Heart right ventricle (tissue), 16 donors: Measurements from ENCODE around the gene EMC7. TPM values are rescaled to one million over a fixed set of nuclear protein-coding genes. Genes with fewer than 3 reads are reported as not detected.

Experiments
- ATAC-seq, 8 donors: fragments of 200-7000 bp; cut with Tn5 transposase; one replicate each; pipeline ENCODE4 v1.9.1; 2020; ENCODE audit warnings: mild to moderate bottlenecking in 8 of 8, moderate library complexity in 8 of 8, moderate number of reproducible peaks in 1 of 8
- DNase-seq, 2 donors: peaks; one replicate each; pipeline ENCODE4 v3.0.0-alpha.2; 2020
- H3K27ac ChIP-seq, 10 donors: fragments of 200-600 bp; sonication (generic) in 2 of 10; one replicate each; pipeline versions ENCODE4 v1.5.0 to v1.8.0; 2020 to 2022; ENCODE audit warnings: mild to moderate bottlenecking in 3 of 10
- H3K27me3 ChIP-seq, 7 donors: fragments of 200-600 bp; one replicate each; pipeline ENCODE4 v1.8.0; 2021 to 2022; ENCODE audit warnings: mild to moderate bottlenecking in 2 of 7
- H3K36me3 ChIP-seq, 9 donors: fragments of 200-600 bp; sonication (generic) in 1 of 9; one replicate each; pipeline versions ENCODE4 v1.5.0 to v1.8.0; 2020 to 2022; ENCODE audit warnings: mild to moderate bottlenecking in 2 of 9
- H3K4me1 ChIP-seq, 9 donors: fragments of 200-600 bp; sonication (generic) in 1 of 9; one replicate each; pipeline versions ENCODE4 v1.5.0 to v1.8.0; 2020 to 2022; ENCODE audit warnings: mild to moderate bottlenecking in 4 of 9
- H3K4me3 ChIP-seq, 10 donors: fragments of 200-600 bp; sonication (generic) in 2 of 10; one replicate each; pipeline versions ENCODE4 v1.5.0 to v1.8.0; 2020 to 2022; ENCODE audit warnings: mild to moderate bottlenecking in 7 of 10, moderate library complexity in 2 of 10
- H3K9me3 ChIP-seq, 11 donors: fragments of 200-600 bp in 10 of 11; sonication (generic) in 2 of 11; one replicate each; pipeline versions ENCODE4 v1.5.0 to v1.8.0; 2013 to 2022; ENCODE audit warnings: mild to moderate bottlenecking in 2 of 11, control low read depth in 1 of 11, moderate library complexity in 1 of 11
- WGBS, 2 donors: extraction: QIAGEN DNeasy Blood & Tissue Kit; methylation state at CpG; one replicate each; pipeline ENCODE4 v1.1.7; 2013; ENCODE audit warnings: inconsistent platforms in 1 of 2; 5-methylcytosine and 5-hydroxymethylcytosine counted together
- intact Hi-C, 10 donors: fragments of 100-400 bp; cut with DNase I; formaldehyde crosslinking; loops; one replicate each; pipeline versions ENCODE4 v1.11.1 to v1.14.2; 2022
- polyA plus RNA-seq, 2 donors: library from polyadenylated mRNA; stranded (reverse); fragments of 200-250 nt; gene quantifications; one replicate each; pipeline ENCODE4 v1.2.3, GENCODE V29; 2013
- total RNA-seq, 10 donors: library from RNA; stranded (reverse); fragmentation: NEBNext Ultra II Directional in 3 of 10; extraction: Animal tissue kit (Norgen Biotek cat#: 25700) in 3 of 10; gene quantifications; one replicate each; pipeline versions ENCODE4 v1.2.1 to v1.2.4, GENCODE V29; 2021 to 2023
- TF ChIP-seq, protein P1 (sequence below), 9 donors: fragments of 200-600 bp; sonication (generic) in 2 of 9; IDR thresholded peaks; one replicate each; pipeline versions ENCODE4 v1.5.0 to v1.8.0; 2021 to 2022; ENCODE audit warnings: antibody characterized with exemption in 9 of 9, mild to moderate bottlenecking in 5 of 9, moderate library complexity in 1 of 9
- donor health status: Arrhythmogenic right ventricular cardiomyopathy.
- donor health status: ischemic (EF 13 %, LVEDD 7.1; RV severe dilation, severe dysfunction).
- donor health status: healthy with polysubstance abuse.
- donor health status: DM: no; HTN: yes; CAD: no.
- donor health status: DM: no; HTN: no; CAD: no.
- donor health status: ischemic (EF 25% LVEDD 6.9; RV normal size, moderate dysfunction).
- donor health status: ischemic (EF 25% LVEDD 5.7; RV mildly dilated, moderate dysfunction).
- donor health status: healthy.
- donor health status: DM: yes; HTN: yes; CAD: no.
- donor health status: Ischemic cardiomyopathy.
- donor health status: ischemic (EF 35%, LVEDD 5.7; RV mildly dilated, moderate dysfunction).
- donor health status: nonischemic (EF 11% LVEDD 7.7; RV severe dilation, severe dysfunction).
- donor health status: DM: yes; HTN: yes; CAD: no.
- donor health status: PGD.
- donor health status: ischemic (EF 29% LVEDD 5.4; RV normal size, mild dysfunction).
- donor health status: nonischemic (EF 23%, LVEDD 6.1; RV moderate dilation, normal function).

The EMC7 gene
- total and polyA plus RNA-seq, 12 donors = 49.4 to 150 (median 61.4) TPM

- H3K27ac ChIP-seq = no peak overlapping the region
- WGBS, 2 donors = 93 to 97% methylated on average over 1 of the region's 1 CpG
- TF ChIP-seq, protein P1, sequence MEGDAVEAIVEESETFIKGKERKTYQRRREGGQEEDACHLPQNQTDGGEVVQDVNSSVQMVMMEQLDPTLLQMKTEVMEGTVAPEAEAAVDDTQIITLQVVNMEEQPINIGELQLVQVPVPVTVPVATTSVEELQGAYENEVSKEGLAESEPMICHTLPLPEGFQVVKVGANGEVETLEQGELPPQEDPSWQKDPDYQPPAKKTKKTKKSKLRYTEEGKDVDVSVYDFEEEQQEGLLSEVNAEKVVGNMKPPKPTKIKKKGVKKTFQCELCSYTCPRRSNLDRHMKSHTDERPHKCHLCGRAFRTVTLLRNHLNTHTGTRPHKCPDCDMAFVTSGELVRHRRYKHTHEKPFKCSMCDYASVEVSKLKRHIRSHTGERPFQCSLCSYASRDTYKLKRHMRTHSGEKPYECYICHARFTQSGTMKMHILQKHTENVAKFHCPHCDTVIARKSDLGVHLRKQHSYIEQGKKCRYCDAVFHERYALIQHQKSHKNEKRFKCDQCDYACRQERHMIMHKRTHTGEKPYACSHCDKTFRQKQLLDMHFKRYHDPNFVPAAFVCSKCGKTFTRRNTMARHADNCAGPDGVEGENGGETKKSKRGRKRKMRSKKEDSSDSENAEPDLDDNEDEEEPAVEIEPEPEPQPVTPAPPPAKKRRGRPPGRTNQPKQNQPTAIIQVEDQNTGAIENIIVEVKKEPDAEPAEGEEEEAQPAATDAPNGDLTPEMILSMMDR (IDR thresholded peaks at IDR 0.05) = no peak
- no peak overlapping the region for H3K4me3 ChIP-seq
- no peaks in the 10 kb centered on the region for H3K4me1 ChIP-seq
- H3K27me3 ChIP-seq = no peaks in the 10 kb centered on the region
- H3K9me3 ChIP-seq = no peaks in the 10 kb centered on the region
- peaks cover 0 to 16% (median 0%) of the 10 kb centered on the region in 9 donors for H3K36me3 ChIP-seq
- intact Hi-C loops = no loop called here
- ATAC-seq (no peak), DNase-seq (no peak)
These were observed 31.2 kb upstream of the EMC7 start for GRCh38 chr15:34132881-34133280.

- H3K27me3 ChIP-seq = no peaks in the 10 kb centered on the region
- no peak overlapping the region for H3K27ac ChIP-seq
- no peaks in the 10 kb centered on the region for H3K4me1 ChIP-seq
- WGBS, 2 donors = 49% methylated on average over 2 of the region's 2 CpGs
- peaks cover 0 to 2% (median 0%) of the 10 kb centered on the region in 9 donors for H3K36me3 ChIP-seq
- TF ChIP-seq, protein P1 (IDR thresholded peaks at IDR 0.05) = no peak
- intact Hi-C loops = no loop called here
- ATAC-seq (no peak), DNase-seq (no peak)
- H3K9me3 ChIP-seq = no peaks in the 10 kb centered on the region
- H3K4me3 ChIP-seq = no peak overlapping the region
These were observed 27.2 kb upstream of the EMC7 start for GRCh38 chr15:34128898-34129297.

DNA sequence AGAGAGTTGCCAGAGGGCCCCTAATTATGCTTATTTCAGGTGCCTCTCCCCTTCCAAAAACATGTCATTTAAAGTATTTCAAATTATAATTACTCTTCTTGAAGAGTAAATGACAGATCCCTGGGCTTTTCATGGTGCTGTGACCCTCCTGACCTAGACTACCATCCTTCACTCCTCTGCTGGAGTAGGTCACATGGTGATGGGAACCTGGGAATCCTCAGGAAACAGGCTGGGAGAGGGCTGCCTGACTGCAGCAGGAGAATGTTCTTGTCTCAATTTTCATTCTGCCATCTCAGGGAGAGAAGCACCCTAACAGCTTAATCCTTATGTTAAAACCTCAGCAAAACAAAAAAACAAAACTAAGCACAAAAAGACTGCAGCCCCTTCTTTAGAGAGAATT lies 24.9 kb upstream of the EMC7 start:
- intact Hi-C loops = no loop called here
- H3K9me3 ChIP-seq = no peaks in the 10 kb centered on the region
- no peak for ATAC-seq

DNA sequence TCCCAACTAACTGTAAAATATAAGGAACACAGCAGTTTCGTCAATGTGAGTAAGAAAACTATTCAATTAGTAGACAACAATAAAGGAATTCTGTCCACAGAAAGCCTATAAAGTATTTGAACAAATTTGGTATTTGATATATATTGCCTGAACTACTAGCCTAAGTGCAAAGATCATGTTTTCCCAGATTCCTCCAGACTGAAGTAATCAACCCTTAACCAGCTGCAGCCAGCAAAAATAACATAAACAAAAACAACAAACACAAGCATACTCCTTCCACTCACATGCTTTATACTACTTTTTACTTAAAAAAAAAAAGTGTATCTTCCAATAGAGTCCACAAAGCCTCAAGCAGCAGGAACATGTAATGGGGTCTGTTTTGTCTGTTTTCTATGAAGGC lies 24.3 kb upstream of the EMC7 start:
- H3K4me1 ChIP-seq = no peaks in the 10 kb centered on the region
- H3K27ac ChIP-seq = no peak overlapping the region
- no peaks in the 10 kb centered on the region for H3K9me3 ChIP-seq
- H3K27me3 ChIP-seq = no peaks in the 10 kb centered on the region
- intact Hi-C loops = no loop called here
- 80 to 84% methylated on average over 1 of the region's 1 CpG for WGBS, 2 donors
- ATAC-seq = no peak
- TF ChIP-seq, protein P1 (IDR thresholded peaks at IDR 0.05) = no peak
- H3K36me3 ChIP-seq = no peaks in the 10 kb centered on the region
- DNase-seq = no peak
- H3K4me3 ChIP-seq = no peak overlapping the region

More for the DNA sequence above, 24.9 kb upstream of the EMC7 start:
- Histone ChIP-seq H3K27me3 (no peaks in the 10 kb centered on the region), H3K4me3 (no peak overlapping the region), H3K27ac (no peak overlapping the region), H3K4me1 (no peaks in the 10 kb centered on the region), H3K36me3 (no peaks in the 10 kb centered on the region)
- TF ChIP-seq, protein P1 (IDR thresholded peaks at IDR 0.05) = no peak
- no peak for DNase-seq

DNA sequence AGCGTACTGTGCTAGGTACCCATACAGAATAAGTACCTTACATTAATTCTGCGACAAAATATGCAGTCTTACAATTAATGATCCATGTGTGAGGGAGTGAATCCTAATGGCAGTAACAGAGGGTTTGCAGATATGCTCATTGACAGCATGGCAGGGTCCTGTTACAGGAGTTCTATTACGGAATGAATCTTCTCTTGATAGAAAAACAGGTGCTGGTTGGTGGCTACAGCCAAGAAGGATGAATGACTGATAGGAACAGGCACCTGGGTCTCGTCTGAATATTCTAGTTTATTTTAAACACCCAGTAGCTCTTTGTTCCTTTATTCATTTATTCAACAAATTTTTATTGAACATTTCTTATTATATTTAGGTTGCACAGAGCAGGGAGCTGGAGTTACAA lies 23.0 kb upstream of the EMC7 start:
- Histone ChIP-seq H3K27ac (no peak overlapping the region), H3K4me1 (no peaks in the 10 kb centered on the region), H3K36me3 (no peaks in the 10 kb centered on the region), H3K4me3 (no peak overlapping the region), H3K27me3 (no peaks in the 10 kb centered on the region), H3K9me3 (no peaks in the 10 kb centered on the region)
- no peak for ATAC-seq
- WGBS, 2 donors = 69 to 73% methylated on average over 4 of the region's 4 CpGs
- TF ChIP-seq, protein P1 (IDR thresholded peaks at IDR 0.05) = no peak
- intact Hi-C loops = no loop called here
- DNase-seq = no peak
